Activated B cell treated with CpG ODN at 0.5 μM for 24 hours (primary cell): ENCODE data around the gene STRIP2. TPM values are rescaled to one million over a fixed set of nuclear protein-coding genes. Genes with fewer than 3 reads are reported as not detected.
"Not testable (repeated sequence)": the region's sequence is repeated elsewhere in the genome, so short reads cannot be mapped to it uniquely, and the experiment has no call there.

Experiments used
- ATAC-seq: fragments of 200-7000 bp; cut with Tn5 transposase; one replicate; pipeline ENCODE4 v1.10.0; 2021; ENCODE audit warnings: low read depth, mild to moderate bottlenecking, moderate library complexity
- CTCF ChIA-PET: fragments of 350-600 bp; sonication (Branson Sonifier 250); formaldehyde crosslinking; loops from one replicate; lab custom pipeline; 2021; ENCODE audit warnings: antibody characterized with exemption; lab: Charles Lee
- POLR2A ChIA-PET: fragments of 350-600 bp; sonication (Branson Sonifier 250); formaldehyde crosslinking; loops from one replicate; lab custom pipeline; 2021; ENCODE audit warnings: antibody characterized with exemption; lab: Charles Lee
- DNase-seq: peaks from one replicate; pipeline ENCODE4 v3.0.0; 2022
- H3K27ac Mint-ChIP-seq: one replicate; pipeline ENCODE4 v1.8.0; 2020; ENCODE audit warnings: mixed read lengths
- H3K27me3 Mint-ChIP-seq: one replicate; pipeline ENCODE4 v1.8.0; 2021; ENCODE audit warnings: mixed read lengths
- H3K36me3 Mint-ChIP-seq: one replicate; pipeline ENCODE4 v1.8.0; 2021; ENCODE audit warnings: low read depth, mixed read lengths
- H3K4me1 Mint-ChIP-seq: one replicate; pipeline ENCODE4 v1.8.0; 2021; ENCODE audit warnings: mixed read lengths
- H3K4me3 Mint-ChIP-seq: one replicate; pipeline ENCODE4 v1.8.0; 2020; ENCODE audit warnings: mild to moderate bottlenecking, mixed read lengths
- H3K9me3 Mint-ChIP-seq: one replicate; pipeline ENCODE4 v1.8.0; 2020; ENCODE audit warnings: mixed read lengths
- intact Hi-C: fragments of 100-400 bp; cut with micrococcal nuclease; formaldehyde crosslinking; loops from one replicate; pipeline ENCODE4 v1.15.1; 2024
- total RNA-seq: library from RNA; stranded (reverse); gene quantifications from 2 replicates; pipeline ENCODE4 v1.2.3, GENCODE V29; 2022
- TF ChIP-seq, protein P1 (sequence below): fragments of 200-600 bp; IDR thresholded peaks from one replicate; pipeline ENCODE4 v1.8.0; 2022; ENCODE audit warnings: antibody characterized with exemption, mild to moderate bottlenecking

Gene STRIP2
- total RNA-seq, 1 donor from 2014 or later = 0.35 TPM

GRCh38 chr7:129401967-129402860 is 32.0 kb upstream of the STRIP2 start:
- ATAC-seq = no peak
- Mint-ChIP-seq H3K9me3 (no peaks in the 10 kb centered on the region), H3K4me1 (no peaks in the 10 kb centered on the region), H3K27me3 (no peaks in the 10 kb centered on the region), H3K36me3 (peaks cover 26% of the 10 kb centered on the region), H3K4me3 (no peak overlapping the region), H3K27ac (no peak overlapping the region)
- DNase-seq = no peak
- POLR2A ChIA-PET = no interaction called here
- CTCF ChIA-PET = interaction anchor here (1.3 to 1.6 kb wide), 2 partner anchors 12 to 246 kb away, joined by 3 read pairs; no protein-coding TSS in a partner anchor
- TF ChIP-seq, protein P1, sequence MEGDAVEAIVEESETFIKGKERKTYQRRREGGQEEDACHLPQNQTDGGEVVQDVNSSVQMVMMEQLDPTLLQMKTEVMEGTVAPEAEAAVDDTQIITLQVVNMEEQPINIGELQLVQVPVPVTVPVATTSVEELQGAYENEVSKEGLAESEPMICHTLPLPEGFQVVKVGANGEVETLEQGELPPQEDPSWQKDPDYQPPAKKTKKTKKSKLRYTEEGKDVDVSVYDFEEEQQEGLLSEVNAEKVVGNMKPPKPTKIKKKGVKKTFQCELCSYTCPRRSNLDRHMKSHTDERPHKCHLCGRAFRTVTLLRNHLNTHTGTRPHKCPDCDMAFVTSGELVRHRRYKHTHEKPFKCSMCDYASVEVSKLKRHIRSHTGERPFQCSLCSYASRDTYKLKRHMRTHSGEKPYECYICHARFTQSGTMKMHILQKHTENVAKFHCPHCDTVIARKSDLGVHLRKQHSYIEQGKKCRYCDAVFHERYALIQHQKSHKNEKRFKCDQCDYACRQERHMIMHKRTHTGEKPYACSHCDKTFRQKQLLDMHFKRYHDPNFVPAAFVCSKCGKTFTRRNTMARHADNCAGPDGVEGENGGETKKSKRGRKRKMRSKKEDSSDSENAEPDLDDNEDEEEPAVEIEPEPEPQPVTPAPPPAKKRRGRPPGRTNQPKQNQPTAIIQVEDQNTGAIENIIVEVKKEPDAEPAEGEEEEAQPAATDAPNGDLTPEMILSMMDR = no peak
- intact Hi-C loops = loop anchor here (1.0 kb wide), 1 partner anchor 70 kb away; no protein-coding TSS in a partner anchor

- TF ChIP-seq, protein P1 = no peak
- no peaks in the 10 kb centered on the region for H3K9me3 Mint-ChIP-seq
- intact Hi-C loops = no loop called here
- H3K27ac Mint-ChIP-seq = no peak overlapping the region
- no peaks in the 10 kb centered on the region for H3K4me1 Mint-ChIP-seq
- ChIA-PET POLR2A (no interaction called here), CTCF (no interaction called here)
- peaks cover 40% of the 10 kb centered on the region for H3K36me3 Mint-ChIP-seq
- H3K4me3 Mint-ChIP-seq = no peak overlapping the region
- DNase-seq (no peak), ATAC-seq (no peak)
- H3K27me3 Mint-ChIP-seq = no peaks in the 10 kb centered on the region
Observed at GRCh38 chr7:129405527-129405926, 28.7 kb upstream of the STRIP2 start.

DNA sequence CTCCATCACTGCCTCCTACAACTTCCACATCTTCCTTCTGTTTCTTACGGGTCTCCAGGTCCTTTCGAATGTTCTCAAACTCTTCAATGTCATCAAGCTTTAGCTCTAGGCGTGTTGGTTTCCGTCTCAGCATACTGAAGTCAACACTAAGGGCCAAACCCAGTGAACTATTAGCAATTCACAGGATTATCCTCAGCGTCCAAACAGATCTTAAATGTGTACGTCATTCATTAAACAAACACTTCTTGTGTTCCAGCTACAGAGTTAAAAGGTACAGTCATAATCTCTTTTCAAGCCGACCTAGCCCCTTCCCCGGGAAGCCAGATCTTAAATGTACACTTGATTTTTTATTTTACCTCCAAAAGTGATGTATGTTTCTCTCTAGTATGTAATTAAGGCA is 24.0 kb upstream of the STRIP2 start:
- DNase-seq, CTCF ChIA-PET, POLR2A ChIA-PET, H3K4me1 Mint-ChIP-seq, H3K27me3 Mint-ChIP-seq, H3K9me3 Mint-ChIP-seq, intact Hi-C loops, ATAC-seq, H3K4me3 Mint-ChIP-seq, H3K27ac Mint-ChIP-seq: not testable (repeated sequence)
- H3K36me3 Mint-ChIP-seq = peaks cover 53% of the 10 kb centered on the region

DNA sequence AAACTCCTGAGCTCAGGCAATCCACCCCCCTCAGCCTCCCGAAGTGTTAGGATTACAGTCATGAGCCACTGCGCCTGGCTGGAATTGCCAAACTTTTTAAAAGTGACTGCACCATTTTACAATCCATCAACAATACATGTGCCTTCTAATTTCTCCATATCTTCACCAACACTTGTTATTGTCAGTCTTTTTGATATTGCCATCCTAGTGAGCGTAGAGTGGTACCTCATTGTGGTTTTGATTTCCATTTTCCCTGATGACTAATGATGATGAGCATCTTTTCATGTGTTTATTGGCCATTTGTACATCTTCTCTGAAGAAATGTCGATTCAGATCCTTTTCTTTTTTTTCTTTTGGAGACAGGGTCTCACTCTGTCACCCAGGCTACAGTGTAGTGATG is 21.7 kb upstream of the STRIP2 start:
- intact Hi-C loops = no loop called here
- peaks cover 53% of the 10 kb centered on the region for H3K36me3 Mint-ChIP-seq
- no peak overlapping the region for H3K27ac Mint-ChIP-seq
- CTCF ChIA-PET = no interaction called here
- H3K27me3 Mint-ChIP-seq = no peaks in the 10 kb centered on the region
- H3K4me1 Mint-ChIP-seq = no peaks in the 10 kb centered on the region
- TF ChIP-seq, protein P1 = no peak
- DNase-seq = no peak
- ATAC-seq = no peak
- peaks cover 7% of the 10 kb centered on the region for H3K9me3 Mint-ChIP-seq
- H3K4me3 Mint-ChIP-seq = no peak overlapping the region
- POLR2A ChIA-PET = interaction anchor here (0.6 kb wide), 1 partner anchor 431 kb away, joined by 5 read pairs; no protein-coding TSS in a partner anchor

- Mint-ChIP-seq H3K36me3 (peaks cover 22% of the 10 kb centered on the region), H3K27ac (no peak overlapping the region), H3K9me3 (peaks cover 4% of the 10 kb centered on the region), H3K4me1 (no peaks in the 10 kb centered on the region), H3K27me3 (no peaks in the 10 kb centered on the region), H3K4me3 (no peak overlapping the region)
- no peak for ATAC-seq
- POLR2A ChIA-PET = no interaction called here
- intact Hi-C loops = no loop called here
- no peak for DNase-seq
- CTCF ChIA-PET = interaction anchor here (1.0 kb wide), 1 partner anchor 50 kb away, joined by 3 read pairs; no protein-coding TSS in a partner anchor
- TF ChIP-seq, protein P1 = no peak
Observed at GRCh38 chr7:129417073-129417472, 17.2 kb upstream of the STRIP2 start.
